VCaP (cell line): ENCODE measurements around the gene SETD4.
A peak's percentile ranks its signal among the peaks of the same experiment; 100 is the strongest.

Experiments
- H3K27ac ChIP-seq: fragments of 450-650 bp; 2 replicates; pipeline ENCODE4 v1.5.1; 2017
- CTCF ChIP-seq: fragments of 450-650 bp; conservative IDR thresholded peaks from 2 replicates; pipeline ENCODE4 v1.5.1; 2017; ENCODE audit warnings: mild to moderate bottlenecking, moderate library complexity

SETD4 gene

GRCh38 chr21:36053715-36054062 lies 6.6 kb downstream of the SETD4 start:
- no peak overlapping the region for H3K27ac ChIP-seq
- no peak for TF ChIP-seq CTCF

- no peak overlapping the region for H3K27ac ChIP-seq
- no peak for TF ChIP-seq CTCF
Measured at GRCh38 chr21:36052860-36053714, 7.2 kb downstream of the SETD4 start.

GRCh38 chr21:36048357-36048756 lies 12.0 kb downstream of the SETD4 start:
- no peak for TF ChIP-seq CTCF
- H3K27ac ChIP-seq = no peak overlapping the region; the same call in 1 of the 2 replicates

- no peak for TF ChIP-seq CTCF
- peak overlapping the region; percentile 93 for H3K27ac ChIP-seq
Measured at GRCh38 chr21:36047139-36047538, 13.2 kb downstream of the SETD4 start.

GRCh38 chr21:36045993-36046392 lies 14.3 kb downstream of the SETD4 start:
- H3K27ac ChIP-seq = peak overlapping the region; percentile 93
- TF ChIP-seq CTCF = no peak

GRCh38 chr21:36044056-36044455 lies 16.3 kb downstream of the SETD4 start:
- peak overlapping the region; percentile 93 for H3K27ac ChIP-seq
- no peak for TF ChIP-seq CTCF

GRCh38 chr21:36041910-36042309 lies 18.4 kb downstream of the SETD4 start:
- H3K27ac ChIP-seq = no peak overlapping the region
- no peak for TF ChIP-seq CTCF
